Effector CD4-positive, alpha-beta T cell (primary cell): ENCODE data around the gene TSFM.
A peak's percentile ranks its signal among the peaks of the same experiment; 100 is the strongest.

Experiments used
- DNase-seq: peaks from one replicate; pipeline ENCODE4 v3.0.0-alpha.2; 2020

TSFM gene

DNA sequence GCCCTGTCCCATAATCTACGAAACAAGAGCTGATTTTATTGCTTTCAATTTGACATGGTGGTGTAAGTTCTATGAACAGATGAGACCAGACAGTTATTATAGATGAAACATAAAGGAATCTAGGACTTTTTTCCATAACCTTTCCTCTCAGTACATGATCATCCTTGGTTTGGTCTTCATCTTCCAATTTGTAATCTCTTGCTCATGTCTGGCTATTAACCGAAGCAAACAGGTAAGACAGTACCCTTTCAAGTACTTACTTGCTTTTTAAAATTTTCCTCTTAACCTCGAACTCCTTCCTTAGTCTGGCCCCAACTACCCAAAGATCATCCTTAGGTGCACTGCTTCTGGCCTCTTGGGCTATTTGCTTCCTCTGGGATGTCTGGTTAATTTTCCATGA lies 36.6 kb upstream of the TSFM start:
- no peak for DNase-seq

- no peak for DNase-seq
Observed at GRCh38 chr12:57749061-57749460, 33.5 kb upstream of the TSFM start.

GRCh38 chr12:57750561-57751431 lies 31.8 kb upstream of the TSFM start:
- DNase-seq: no peak

DNA sequence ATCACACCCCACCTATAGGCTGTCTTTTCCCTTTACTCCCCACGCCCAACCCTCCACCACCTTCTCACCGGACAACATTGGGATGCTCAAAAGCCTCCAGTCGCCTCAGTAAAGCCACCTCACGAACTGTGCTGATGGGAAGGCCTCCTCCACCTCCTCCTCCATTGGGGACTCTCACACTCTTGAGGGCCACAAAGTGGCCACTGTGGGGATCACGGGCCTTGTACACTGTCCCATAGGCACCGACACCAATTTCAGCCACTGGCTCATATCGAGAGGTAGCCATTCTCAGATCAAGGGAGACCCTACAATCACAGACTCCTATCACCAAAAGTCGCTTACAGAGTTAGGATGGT lies 31.2 kb upstream of the TSFM start:
- DNase-seq: no peak

DNA sequence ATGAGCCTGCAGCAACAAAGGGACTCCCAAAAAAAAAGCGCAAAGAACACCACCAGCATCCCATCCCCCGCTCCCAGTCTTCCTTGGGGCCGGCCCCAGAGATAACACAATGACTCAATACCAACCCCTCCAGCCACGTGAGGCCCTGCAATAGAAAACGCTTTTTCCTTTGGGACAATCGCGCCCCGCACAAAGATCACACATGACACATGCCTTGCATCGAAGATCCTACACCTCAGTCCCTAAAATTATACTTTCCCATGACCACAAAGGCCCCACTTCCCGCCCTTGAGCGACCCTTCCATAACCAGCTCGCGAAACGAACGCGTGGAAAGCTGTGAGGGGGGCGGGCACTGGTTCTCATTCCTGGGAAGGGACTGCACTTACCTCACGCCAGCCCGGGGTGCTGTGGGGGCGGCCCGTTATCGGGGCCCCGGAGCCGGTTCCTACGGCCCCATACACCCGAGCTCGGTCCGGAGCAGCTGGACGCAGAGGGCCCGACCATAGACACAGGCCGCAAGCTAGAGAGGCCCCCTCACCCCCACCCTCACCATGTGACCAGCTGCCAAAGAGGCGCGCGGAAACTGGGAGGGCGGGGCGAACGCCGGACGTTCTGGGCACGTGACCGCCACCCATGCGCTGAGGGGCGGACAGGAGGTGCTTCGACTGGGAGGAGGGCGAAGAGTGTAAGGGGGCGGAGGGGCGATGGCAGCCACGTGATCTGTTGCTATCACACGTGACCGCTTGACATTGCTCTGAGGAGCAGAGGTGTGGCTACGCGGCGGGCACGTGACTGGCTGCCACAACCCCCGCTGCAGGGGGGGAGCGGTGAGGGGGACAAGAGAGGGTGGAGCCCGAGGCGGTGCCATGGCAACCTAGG lies 30.6 kb upstream of the TSFM start, which contains the start of gene CDK4:
CDK4 (minus strand) TSS at position 523 of the 880 bp plus-strand sequence. CDS start 593 bp downstream, outside the sequence.
- DNase-seq: peak; percentile 99

- DNase-seq: no peak
Observed at GRCh38 chr12:57752668-57753000, 30.0 kb upstream of the TSFM start.

DNA sequence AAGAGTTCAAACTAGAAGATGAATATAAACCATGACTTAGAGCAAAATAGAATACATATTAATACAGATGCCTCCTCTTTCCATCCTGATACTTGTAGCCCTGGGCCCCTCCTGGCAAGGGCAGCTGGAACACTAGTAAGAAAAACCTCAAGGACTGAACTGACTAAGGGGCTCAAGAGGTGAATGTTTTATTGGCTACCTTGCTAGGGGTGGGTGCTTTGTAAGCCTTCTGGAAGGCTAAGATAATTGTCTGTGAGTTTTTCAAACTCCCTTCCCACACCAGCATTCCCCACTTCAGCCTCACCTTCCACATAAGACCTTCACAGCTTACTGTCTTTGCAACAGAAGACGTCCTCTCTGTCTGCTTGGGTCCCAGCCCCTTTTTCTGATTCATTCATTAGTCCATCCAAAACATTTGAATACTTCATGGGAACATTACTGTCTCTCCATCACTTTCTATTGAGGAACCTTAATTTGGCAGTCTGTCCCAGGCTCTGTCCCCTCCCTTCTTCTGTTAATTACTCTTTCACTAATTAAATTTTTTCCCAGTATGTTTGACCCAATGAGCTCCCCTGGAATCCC lies 28.7 kb upstream of the TSFM start:
- no peak for DNase-seq

DNA sequence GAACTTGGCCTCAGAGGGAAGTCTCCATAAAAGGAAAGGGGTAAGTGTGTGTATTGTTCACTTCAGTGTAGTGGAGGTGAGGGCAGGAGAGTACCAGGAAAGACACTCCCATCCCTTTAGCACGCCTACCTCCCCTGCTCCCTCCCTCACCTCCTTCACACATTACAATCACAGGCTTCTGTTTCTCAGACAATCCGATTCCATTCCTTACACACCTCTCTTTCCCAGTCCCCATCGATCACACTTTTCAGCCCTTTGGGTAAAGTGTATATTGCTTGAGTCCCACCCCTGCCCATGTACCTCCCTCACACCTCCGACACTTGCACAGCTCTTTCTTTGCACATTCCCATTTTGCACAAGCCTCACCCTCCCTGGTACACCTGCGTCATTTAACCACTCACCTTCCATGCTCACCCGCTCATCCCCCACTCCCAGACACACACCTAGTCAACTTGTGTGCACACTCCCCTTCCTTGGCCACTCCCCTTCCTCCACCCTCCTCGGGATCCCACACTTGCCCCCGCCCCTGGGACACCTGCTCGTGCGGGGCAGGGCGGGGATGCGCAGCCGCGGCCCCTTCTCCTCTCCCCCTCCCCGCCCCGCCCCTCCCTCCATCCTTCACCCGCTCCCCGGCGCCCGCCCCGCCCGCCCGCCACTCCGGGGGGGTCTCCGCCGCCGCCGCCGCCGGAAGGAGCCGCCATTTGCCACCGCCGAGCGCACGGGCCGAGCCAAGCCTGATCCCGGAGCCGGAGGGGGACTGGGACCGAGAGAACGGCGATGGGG lies 28.0 kb upstream of the TSFM start, which contains the start of gene MARCHF9:
MARCHF9 (plus strand) TSS at position 693 of the 783 bp plus-strand sequence. CDS start 426 bp downstream, outside the sequence.
- DNase-seq: peak; percentile 80

DNA sequence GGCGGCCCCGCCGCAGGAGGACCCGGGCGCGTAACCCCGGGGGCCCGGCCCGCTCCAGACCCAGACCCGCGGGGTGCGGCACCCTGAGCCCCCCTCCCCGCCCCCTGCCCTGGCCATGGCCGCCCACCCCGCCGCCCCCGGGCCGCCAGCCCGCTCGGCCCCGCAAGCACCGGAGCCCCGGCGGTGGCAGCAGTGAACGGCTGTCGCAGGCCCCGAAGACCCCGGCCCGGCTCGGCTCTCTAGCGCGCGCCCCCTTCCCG lies 27.5 kb upstream of the TSFM start:
- DNase-seq: no peak

- DNase-seq: peak; percentile 43
Observed at GRCh38 chr12:57755454-57756372, 26.9 kb upstream of the TSFM start.

GRCh38 chr12:57756406-57757341 lies 25.9 kb upstream of the TSFM start:
- peak; percentile 61 for DNase-seq

DNA sequence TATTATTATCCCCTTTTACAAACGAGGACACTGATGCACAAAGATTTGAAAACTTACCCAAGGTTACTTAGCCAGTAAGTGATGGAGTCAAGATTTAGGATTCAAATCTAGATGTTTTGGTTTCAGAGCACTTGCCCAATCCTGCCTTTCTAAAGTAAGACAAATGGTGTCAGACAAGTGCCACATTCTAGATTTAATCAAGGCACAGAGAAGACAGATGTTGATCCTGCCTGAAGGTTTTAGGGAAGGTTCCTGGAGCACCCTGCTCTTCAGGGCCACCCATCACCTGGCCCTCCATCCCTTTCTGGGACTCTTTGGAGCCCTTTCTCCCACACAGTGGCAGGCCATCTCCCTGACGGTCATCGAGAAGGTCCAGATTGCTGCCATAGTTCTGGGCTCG lies 24.8 kb upstream of the TSFM start:
- no peak for DNase-seq

- no peak for DNase-seq
Observed at GRCh38 chr12:57758552-57759359, 23.8 kb upstream of the TSFM start.

- DNase-seq: no peak
Observed at GRCh38 chr12:57759360-57759980, 23.1 kb upstream of the TSFM start.

DNA sequence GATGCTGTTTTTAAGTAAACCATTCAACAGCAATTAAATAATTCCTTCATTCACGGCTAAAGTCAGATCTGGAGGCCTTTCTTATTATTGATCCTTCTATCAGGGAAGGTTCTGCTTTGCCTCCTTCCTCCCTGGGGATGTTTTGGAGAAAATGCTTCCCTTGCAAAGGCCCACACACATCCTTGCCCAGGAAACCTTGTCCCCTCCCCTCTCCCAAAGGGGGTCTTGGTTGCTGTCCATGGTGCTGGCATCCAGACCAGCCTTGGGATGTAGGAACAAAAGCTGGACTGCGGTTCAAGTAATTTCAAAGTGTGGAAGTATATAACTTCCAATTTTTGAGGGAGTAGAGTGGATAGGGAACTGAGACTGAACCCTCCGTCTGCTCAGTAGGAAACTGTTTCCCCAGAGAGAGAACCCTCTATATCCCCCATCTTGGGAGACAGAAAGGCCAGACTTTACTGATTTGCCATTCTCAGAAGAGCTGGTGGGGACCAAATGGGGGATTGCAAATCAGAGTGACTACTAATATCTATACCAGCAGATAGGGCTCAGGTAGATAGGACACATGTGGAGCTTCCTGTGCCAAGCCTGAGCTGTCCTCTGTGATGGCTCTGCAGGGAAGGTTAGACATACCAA lies 22.1 kb upstream of the TSFM start:
- no peak for DNase-seq

GRCh38 chr12:57761391-57761998 lies 21.1 kb upstream of the TSFM start:
- no peak for DNase-seq

GRCh38 chr12:57762463-57762862 lies 20.1 kb upstream of the TSFM start:
- no peak for DNase-seq
